NCI-H69 (cell line): Measurements from ENCODE around the gene MICU1.
"Not testable (repeated sequence)": the region's sequence is repeated elsewhere in the genome, so short reads cannot be mapped to it uniquely, and the experiment has no call there.

Experiments
- DNase-seq: peaks from one replicate; lab custom pipeline; 2025; lab: John Stamatoyannopoulos, UW

MICU1 gene

DNA sequence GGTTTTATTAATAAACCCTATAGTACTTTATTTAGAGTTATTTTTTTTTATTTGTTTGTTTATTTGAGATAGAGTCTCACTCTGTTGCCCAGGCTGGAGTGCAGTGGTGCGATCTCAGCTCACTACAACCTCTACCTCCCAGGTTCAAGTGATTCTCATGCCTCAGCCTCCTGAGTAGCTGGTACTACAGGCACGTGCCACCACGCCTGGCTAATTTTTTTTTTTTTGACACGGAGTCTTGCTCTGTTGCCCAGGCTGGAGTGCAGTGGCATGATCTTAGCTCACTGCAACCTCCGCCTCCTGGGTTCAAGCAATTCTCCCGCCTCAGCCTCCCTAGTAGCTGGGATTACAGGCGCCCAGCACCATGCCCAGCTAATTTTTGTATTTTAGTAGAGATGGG lies 279.8 kb downstream of the MICU1 start:
- DNase-seq = not testable (repeated sequence)

DNA sequence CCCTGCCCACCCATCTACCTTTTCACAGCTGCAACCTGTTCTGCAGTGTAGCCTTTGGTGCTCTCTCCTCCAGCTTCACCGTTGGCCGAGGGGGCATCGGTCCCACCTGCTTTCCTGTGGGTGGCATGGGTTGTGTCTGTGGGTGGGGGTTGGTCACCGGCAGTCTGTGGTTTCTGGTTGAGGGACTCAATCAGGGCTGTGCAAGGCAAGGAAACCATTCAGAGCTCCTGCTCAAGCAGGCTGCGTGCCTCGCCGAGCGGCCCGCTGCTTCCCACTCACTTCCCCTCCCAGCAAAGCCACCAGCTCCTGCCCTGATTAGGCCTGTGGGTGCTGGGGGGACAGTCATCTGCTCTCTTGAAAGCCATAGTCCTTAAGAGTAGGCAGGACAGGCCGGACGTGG lies 280.9 kb downstream of the MICU1 start:
- no peak for DNase-seq

DNA sequence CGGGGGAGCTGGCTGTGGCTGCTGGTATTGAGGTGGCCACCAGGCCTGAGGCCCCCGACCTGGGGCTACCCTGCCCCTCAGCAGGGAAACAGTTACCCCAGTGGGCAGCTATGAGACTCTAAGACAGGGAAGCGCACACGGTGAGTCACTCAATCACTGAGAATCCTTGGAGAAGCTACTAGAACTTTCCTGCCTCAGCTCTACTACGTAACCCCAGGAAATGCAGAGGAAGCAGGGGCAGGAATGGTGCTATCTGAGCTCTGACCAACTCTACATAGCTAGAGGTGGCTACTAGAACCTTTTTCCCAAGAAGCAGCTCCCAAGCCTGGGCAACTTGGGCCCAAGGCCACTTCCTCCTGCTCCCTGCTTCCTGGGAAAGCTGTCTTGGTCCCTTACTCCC lies 283.0 kb downstream of the MICU1 start:
- DNase-seq = no peak

DNA sequence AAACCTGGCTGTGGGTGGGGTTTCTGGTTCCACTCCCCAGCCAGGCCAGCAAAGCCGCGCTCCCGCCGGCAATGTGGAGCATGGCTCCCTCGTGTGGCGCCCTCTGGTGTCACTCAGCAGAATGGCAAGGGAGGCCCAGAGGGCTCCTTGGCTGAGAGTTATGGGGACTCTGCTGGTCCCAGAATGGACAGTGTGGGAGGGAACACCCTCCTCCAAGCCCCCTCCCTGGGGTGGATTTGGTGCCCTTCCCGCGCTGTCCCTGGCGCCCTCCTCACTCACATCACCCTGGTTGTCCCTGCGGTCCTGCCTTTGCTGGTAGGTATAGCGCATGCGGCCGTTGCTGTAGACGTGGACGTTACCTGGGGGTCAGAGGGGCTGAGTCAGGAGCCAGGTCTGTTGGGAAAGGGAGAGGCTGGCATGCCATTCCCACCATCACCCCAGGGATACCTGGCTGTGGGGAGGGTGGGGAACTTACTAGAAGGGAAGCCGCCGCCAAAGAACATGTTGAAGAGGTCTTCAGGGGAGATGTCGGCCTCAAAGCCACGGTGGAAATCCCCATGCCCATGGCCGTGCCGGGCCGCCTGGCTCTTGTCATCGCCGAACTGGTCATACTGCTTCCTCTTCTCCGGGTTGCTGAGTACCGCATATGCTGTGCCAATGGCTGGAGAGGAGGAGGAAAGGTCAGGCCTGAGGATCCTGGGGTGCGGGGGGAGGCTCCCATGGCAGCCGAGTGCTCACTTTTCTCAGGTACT lies 285.2 kb downstream of the MICU1 start:
- peak; percentile 50 for DNase-seq

DNA sequence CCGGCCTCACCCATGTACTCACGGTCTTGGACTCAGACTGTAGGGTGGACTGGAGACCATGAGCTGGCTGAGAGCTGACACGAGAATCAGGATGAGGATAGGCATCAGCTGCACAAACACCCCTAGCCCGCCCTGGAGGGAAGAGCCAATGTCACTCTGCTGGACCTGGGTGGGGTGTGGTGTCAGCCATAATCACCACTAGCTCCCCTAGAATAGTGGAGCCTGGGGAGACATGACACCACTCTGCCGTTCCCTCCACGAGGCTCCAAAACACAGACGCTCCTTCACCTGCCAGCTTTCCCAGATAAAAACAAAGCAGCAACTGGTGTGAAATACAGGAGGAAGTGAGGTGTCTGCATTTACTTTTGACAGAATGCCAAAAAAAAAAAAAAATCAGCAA lies 287.7 kb downstream of the MICU1 start:
- no peak for DNase-seq

DNA sequence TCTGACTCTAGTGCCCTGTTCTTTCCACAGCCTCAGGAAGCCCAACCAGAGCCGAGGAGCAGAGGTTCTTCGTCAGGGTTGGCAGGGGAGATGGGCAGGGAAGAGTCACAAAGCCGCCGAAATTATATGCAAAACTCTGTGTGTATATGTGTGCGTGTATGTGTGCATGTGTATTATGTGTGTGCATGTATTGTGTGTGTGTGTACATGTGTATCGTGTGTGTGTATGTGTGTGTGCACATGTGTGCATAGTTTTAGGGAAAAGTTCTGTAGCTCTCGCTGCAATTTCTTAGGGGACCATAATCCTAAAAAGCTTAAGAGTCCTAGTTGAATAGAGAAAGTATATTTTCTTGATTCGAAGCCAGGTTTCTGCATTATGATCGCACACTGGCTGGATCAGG lies 288.2 kb downstream of the MICU1 start:
- DNase-seq = no peak

DNA sequence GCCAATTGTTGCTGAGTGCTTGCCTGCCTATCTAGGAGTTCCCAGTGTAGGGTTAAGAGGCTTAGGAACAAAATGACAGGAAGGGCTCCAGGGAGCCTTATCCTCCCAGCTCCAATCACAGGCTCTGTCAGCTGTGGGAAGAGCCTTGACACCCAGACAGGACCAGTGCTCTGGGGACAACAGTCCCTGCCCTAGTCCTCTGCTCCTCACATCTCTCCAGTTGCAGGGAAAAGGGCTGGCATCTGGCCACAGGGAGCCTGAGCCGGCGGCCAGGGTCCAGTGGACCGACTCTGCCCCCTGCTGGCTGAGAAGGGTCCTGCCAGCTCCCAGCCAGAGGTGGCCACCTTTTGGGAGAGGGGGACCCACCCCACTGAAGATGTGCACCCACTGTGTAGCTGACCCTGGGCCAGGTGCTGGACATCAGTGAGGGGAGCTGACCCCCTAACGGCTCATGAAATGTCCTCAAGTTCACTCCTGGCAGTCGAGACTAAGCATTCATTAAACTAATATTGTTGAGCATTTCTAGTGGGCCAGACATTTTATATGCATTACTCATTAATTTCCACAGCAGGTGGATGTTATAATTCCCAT lies 288.7 kb downstream of the MICU1 start:
- DNase-seq = peak; percentile 76

DNA sequence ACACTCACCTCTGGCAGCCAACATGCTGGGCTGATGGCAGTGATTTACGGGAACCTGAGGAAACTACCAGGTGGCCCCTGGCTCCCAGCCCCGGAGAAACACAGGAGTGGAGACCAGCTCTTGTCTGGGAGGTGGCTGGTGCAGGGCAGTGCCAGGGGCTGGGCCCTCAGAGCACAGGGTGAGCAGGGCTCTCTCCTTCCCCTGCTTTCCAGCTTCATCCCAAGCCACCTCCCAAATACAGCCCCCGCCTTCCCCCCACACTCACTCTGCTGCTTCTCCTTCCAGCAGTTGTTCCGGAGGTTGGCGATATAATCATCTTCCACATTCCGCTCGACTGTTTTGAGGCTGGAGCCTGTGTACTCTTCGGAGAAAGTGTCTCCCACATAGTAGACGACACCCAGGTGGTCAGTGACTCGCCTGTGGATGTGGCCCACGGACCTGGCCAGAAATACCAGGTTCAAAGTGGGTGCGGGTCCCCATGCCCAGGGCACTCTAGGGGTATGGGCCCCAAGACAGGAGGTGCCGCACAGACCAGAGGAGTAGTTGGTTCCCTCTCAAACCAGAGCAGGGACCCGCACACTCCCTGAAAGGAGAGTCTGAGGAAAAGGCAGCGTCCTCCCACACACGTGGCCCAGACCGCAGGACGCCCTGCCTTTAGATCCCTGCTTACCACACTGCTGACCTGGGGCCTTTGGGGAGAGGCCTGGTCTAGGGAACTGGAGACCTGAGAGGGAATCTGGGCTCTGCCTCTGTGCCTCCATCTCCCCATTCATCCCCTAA lies 289.4 kb downstream of the MICU1 start:
- peak; percentile 31 for DNase-seq

DNA sequence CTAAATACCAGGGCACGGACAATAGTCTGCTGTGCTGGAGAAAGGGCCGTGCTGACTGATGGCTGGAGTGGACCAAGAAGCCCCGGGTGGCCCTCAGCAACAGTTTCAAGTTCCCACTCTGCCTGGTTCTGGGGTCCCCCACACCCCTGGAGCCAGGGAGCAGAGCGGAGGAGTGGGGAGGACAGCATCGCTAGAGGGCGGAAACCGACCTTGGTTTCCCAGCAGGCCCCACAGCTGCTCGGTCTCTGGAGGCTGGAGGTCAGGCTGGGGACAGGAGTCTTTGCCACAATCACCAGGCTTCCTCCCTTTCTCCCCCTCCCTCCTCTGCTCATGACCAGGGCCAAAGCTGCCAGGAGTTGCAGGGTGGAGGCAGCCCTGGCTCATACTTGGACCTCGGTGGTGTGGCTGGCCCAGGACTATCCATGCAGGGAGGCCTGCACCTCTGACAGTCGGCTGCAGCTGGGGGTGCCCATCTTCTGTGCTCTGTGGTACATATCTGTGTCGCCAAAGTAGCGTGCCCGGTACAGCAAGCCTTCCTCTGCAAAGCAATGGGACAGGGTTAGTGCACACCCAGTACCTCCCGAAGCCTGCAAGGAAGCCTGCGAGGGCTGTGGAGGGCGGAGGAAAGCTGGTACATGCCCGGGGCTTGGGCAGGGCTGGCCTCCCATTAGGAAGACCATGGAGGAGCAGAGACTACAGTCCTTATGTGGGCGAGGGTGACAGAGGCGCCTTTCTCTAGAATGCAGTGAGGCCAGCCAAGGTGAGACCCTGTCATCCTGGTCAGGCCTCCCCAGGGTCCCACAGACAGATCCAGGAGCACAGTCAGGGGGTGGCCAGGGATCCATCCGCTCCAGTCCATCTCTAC lies 290.3 kb downstream of the MICU1 start:
- peak; percentile 44 for DNase-seq

DNA sequence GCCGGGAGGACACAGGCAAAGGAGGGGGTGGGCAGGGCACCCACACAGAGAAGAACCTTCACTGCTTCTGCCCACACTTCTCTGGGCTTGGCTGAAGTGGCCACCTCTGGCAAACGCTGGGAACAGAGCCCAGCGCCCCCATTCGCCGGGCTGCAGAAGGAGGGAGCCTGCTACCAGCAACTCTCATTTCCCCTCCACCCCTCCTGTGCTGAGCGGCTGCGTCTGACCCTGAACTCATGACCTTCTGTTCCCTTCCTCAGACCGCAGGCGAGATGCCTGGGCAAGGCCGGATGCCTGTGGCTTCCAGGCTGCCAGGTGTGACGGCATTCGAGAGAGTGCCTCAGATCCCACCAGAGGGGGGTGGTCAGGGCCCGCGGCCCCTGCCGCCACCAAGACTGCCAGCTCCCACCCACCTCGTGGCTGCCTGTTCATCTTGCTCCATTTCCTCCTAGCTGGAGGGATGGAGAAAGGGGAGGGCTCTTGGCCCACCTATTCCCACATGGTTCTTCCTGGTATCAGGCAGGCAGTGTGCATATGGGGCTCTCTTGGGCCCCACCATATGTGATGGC lies 291.0 kb downstream of the MICU1 start:
- peak; percentile 66 for DNase-seq

DNA sequence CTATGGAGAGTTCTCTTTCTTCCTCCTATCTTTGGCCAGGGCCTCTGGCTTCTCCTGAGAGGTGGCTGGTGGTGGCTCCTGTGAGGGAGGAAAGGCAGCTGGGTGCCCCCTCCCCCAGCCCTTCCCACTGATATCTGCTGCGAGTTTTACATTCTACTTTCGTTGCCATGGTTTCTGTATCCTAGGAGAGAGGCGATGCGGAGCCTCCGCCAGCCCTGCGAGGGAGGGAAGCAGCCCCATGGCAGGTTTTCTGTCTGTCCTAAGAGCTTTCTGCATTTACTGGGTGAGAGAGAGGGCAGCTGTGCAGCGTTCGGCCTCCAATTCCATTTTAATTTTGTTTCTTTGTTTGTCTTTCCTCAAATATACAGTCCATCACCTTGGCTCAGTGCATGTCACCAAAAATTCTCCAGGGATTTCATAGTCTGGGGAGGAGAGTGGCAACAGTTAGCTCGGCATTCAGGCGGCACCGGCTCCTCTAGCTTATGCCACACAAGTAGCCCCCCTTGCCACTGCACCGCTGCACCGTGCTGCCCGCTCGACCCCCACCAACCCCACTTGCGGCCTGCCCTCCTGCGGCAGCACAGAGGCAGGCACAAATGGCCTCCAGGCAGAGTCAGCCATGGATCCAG lies 291.6 kb downstream of the MICU1 start:
- peak; percentile 94 for DNase-seq

DNA sequence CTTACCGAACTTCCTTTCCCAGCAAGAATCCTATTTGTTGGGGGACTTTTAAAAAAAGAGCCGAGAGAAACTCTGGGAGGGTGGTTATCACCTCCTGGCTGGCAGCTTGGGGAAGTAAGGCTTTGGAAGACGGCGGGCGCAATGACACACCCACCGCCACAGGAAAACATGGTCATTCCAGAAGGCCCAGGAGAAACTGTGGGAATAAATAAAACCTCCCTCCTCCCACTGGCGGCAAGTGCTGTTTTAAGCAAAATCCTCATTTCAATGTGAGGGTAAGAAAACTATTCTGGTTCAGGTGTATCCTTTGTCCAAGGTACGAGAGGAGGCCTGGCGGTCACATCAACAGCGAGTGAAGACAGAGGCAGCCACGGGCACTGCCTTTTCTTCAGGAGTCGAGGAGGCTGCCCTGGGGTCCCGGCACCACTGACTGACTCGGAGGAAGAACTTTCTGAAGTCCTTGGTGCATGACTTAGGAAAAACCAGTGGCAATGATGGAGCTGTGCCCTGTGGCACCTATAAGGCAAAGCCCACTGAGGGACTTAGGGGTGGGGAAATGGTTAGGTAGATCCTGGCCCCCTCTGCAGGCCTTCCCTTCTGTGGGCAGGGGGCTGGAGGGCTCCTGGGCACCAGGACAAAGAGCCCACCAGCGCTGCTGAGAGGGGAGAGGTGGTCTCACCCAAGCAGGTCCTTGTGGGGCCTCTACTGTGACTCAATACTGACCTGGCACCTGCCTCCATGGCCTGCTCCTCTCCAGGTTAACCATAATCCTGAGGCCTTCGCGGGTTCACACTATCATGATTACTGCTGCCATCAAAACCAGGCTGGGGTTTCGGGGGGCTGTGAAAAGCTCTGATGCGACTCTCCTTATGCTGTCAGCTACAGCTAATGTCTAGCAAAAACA lies 292.5 kb downstream of the MICU1 start:
- no peak for DNase-seq

DNA sequence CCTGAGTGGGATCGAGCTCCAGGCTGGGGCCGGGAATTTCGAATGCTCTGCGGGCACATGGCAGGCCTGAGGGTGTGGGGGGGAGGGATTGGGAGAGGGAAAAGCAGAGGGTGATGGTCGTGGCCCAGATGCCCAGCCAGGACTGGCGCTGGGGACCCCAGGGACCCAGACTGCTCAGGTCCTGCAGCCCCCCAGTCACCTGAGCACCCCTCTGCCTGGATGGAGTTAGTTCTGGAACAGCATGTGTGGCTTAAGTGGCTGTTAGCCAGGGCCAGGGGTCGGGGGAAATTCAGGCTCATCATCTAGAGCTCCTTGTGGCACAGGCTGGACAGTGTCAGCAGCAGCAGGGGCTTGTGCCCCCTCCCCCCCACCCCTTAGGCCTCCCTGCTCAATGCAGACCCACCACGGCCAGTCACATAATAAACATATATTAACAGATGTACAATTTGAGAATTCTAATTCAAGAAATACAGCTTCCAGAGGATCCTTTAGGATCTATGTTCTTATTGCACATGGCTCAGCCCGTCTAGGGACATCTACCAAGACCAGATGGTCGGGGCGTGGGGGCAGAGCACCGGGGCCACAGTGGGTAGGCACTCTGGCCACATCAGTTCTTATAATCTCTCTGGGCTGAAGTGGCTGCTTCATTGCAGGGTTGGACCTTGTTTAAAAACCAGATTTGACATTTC lies 293.3 kb downstream of the MICU1 start:
- peak; percentile 50 for DNase-seq

DNA sequence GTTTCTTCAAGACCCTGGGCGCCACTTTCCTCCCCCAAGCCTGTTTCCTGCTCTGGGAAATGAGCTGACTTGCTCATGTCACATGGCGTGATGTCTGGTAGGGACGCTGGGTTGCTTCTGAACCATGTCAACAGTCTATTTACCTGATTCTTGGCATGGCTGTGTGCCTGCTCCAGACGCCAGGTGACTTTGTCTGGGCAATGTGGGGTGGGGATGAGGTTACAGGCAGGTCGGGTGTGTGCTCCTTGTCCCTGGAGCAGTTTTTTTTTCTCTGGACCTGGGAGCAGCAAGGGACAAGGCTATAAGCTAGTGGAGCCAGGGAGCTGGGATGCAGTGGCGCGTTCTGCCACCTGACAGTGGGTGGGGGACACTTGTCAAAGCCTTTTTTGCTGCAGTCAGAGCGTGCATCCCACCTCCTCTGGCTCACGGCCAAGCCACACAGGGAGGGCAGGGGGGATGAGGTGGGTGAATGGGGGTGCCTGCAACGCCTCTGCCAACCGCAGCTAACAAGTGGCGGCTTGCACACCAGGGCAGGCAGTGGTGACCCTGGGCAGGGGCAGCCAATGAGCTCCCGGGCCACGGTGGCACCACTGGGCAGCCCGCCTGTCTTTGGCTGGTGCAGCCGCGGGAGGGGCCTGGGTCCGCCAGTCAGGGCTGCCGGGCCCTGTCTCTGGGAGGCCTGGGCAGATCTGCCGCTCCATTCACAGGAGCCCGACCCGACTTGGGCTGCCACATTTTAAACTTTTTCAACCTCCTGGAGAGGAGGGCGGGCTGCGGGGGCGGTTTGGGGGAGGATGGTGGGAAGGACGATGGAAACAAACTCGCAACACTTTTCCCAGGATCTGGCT lies 294.1 kb downstream of the MICU1 start:
- DNase-seq = peak; percentile 97

DNA sequence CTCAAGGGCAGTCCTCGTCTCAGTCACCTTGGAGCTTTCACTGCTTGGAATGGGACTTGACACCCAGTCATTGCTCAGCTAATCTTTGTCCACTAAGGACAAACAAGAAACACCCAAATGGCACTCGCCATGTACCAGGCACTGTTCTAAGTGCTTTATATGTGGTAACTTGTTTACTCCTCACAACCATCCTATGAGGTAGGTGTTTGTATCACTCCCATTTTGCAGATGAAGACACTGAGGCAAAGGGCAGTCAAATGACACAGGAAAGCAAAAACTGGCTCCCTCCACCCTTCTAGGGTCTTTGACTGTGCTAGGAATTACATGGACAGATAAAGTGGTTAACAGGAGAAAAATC lies 295.8 kb downstream of the MICU1 start:
- no peak for DNase-seq

DNA sequence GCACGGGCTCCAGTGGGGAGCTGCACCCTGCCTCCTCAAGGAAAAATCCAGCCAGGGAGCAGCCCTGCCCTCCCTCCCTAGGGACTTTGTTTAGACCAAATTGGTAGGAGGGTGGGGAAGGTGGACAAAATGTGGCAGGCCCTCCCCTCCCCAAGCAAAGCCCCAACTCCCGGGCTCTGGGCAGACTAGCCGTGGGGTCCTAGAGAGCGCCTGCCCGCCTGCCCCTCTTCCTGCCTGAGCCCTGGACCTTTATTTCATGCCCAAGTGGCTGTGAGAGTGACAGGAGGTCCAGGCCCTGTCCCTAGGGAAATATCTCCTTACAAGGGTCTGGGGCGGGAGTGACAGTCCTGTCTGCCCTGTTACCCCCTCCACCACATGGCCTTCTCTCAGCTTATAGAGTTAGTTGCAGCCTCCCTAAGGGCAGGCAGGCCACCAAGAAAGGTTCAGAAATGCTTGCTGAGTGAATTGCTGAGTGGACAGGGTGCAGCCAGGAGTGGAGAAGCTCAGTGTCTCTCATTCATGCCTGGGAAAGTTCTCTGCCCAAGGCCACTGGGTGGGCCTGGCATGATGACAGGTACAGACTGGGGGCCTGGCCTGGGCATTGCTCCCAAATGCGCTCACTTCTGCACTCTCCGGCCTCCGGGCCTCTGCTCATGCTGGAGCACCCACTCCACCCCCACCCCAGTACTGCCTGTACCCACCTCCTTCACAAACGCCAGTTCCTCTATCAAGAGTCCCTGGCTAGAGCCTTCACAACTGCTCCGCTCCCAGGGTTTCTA lies 296.4 kb downstream of the MICU1 start:
- DNase-seq = peak; percentile 59

DNA sequence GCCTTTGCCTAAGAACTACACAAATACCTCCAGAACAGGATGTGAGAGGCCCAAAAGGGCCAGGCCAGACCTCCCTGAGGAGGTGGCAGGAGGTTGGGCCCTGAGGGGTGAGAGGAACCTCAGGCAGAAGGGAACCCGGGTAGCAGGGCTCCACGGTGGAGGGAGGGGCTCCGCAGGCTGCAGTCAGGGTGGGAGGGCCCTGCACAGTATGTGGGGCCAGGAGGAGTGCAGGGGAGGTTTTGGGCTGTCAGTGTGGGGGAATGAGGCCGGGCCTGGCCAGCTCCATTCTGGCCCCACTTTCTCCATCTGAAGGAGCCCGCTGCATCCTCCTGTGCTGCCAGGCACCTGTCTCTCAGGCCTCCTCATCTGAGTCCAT lies 297.1 kb downstream of the MICU1 start:
- peak; percentile 43 for DNase-seq
